Gastroesophageal sphincter (tissue), 3 donors: ENCODE data around the gene DMTF1.

ENCODE experiments used
- CTCF ChIP-seq, 4 experiments: fragments of 200-600 bp in 2 of 4; fragments of 450-650 bp in 2 of 4; sonication (generic) in 1 of 4; IDR thresholded peaks; one replicate each; pipeline ENCODE4 v1.5.1; 2017 to 2019; ENCODE audit warnings: antibody characterized with exemption in 4 of 4, mild to moderate bottlenecking in 2 of 4, moderate library complexity in 2 of 4
- POLR2A ChIP-seq, 2 donors: fragments of 450-650 bp; IDR thresholded peaks; one replicate each; pipeline ENCODE4 v1.6.1; 2017; ENCODE audit warnings: antibody characterized with exemption in 2 of 2, mild to moderate bottlenecking in 2 of 2, moderate library complexity in 1 of 2
- POLR2AphosphoS5 ChIP-seq: sonication (generic); formaldehyde crosslinking; IDR thresholded peaks from one replicate; pipeline ENCODE4 v1.6.1; 2017; ENCODE audit warnings: antibody characterized with exemption

GRCh38 chr7:87212498-87212897 is 60.2 kb downstream of the DMTF1 start:
- TF ChIP-seq CTCF (IDR thresholded peaks at IDR 0.05), result no peak
- no peak for TF ChIP-seq POLR2AphosphoS5
- TF ChIP-seq POLR2A (IDR thresholded peaks at IDR 0.05), result no peak
